GM19025 (cell line): ENCODE measurements around the gene BRD9.
A peak's percentile ranks its signal among the peaks of the same experiment; 100 is the strongest.
"Not testable (repeated sequence)": the region's sequence is repeated elsewhere in the genome, so short reads cannot be mapped to it uniquely, and the experiment has no call there.

Source experiments
- ATAC-seq: cut with Tn5 transposase; IDR thresholded peaks from one replicate; pipeline ENCODE4 v1.9.1; 2021; ENCODE audit warnings: mild to moderate bottlenecking, low read depth, moderate library complexity; ENCODE audit not compliant: unreplicated experiment

BRD9 gene

DNA sequence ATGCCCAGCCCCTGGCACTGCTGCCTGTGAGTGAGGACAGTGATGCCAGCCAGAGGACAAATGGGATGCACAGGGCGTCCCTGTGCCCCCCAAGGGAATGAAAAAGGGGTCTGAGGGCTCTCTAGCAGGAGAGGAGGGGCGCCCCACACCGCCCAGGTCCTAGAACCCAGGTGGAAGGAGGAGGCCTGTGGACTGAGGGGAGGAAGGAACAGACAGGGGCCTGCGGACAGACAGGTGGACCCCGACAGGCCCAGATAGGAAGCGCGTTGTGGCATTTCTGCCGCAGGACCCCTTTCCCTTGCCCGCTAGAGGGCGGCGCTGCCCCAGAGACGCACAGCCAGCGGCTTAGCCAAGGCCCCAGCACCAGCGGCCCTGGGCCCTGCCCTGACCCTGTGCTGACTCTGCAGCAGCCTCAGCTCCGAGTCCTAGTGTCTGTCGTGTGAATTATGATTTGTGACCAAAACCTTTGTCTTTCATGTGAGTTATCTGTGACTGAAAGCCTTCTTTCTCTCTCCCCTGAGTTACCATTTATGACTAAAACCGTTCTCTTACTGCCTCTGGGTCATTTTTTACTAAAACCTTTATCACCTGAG, 30.8 kb upstream of the BRD9 start:
- peak; percentile 67 for ATAC-seq

DNA sequence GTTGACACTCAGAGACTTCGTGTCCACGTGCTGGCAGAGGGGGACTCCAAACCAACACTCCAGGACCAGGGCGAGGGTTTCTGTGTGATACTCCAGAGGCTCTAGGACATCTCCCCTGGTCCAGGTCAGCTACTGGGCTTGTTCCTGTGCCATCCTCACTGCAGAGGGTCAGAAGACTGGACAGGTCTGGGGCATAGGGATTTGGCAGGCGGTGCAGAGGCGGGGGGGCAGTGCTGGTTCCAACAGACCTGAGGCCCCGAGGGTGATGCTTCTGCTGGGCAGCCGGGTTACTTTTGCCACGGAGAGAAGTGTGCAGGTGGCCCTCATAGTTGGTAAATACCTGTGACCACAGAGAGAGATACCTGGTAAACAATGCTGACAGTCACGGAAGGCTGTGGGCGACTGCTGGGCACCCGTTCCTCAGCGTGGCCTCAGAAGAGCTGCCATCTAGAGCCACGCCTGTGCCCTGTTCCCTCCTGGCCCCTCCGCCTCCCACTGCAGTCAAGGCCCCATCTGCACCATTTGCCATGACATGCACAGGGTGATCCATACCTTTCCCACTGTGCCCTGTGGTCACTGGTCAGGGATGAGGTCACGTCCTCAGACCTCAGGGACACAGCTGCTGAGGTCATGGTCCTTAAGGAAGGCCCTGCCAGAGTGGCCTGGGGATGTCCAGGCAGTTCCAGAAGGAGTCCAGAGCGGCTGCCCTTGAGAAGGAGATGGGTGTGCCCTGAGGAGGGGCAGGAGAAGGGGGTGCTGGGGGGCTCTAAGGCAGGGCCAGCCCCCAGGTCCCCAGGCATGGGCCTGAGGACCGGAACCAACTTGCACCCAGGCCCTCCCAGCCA, 30.1 kb upstream of the BRD9 start:
- ATAC-seq: no peak

DNA sequence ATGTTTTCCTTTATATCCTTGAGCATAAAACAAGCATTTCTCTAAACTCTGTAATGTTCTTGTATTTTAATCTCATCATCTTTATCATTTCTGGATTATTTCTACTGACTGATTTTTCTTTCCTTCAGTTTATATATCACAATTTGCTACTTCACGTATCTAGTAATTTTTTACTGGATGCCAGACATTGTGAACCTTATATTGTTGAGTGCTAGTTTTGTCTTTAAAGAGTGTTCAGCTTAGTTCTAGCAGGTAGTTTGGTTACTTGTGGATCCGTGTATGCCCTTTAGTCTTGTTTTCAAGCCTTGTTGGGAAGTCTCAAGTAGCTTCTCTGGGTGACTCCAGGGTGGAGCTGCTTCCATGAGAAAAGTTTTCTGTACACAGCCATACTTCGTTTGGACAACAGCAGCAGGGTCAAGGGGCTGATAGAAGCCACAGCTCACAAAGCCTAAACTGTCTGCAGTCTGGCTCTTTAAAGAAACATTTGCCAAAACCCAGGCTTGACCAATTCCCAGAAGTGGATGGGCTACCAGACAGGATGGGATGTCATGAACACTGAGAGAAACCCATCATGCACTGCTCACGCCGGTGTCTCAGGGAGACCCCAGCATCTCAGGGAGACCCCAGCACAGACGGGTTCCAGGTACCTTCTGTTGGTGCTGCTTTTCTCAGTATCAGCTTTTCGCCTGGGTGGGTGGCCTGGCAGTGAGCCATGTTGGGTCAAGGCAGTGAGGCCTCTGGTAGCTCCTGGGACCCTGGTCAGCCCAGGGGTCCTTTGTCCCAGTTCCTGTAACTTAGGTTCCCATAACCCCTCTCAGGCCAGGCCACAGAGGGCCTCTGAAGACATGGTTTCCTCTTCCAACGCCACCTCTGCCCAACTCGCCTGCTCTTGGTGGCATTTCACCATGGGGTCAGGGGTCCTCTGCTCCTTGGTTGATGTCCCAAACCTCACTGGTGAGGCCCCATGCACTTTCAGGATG, 29.1 kb upstream of the BRD9 start:
- no peak for ATAC-seq

DNA sequence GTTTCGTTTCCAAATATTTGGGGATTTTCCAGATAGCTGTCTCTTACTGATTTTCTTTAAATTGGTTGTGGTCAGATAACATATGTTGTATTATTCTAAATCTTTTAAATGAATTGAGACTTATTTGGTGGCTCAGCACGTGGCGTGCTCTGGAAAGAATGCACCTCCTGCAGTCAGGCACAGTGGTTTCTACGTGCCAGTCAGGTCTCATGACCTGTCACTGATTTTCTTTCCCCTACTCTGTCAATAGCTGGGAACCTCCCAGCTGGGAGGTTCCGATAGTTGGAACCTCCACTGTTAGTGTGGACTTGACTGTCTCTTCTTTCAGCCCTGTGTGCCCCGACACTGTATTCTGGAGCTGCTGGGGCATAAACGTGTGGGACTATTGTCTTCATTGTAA, 27.7 kb upstream of the BRD9 start:
- no peak for ATAC-seq

DNA sequence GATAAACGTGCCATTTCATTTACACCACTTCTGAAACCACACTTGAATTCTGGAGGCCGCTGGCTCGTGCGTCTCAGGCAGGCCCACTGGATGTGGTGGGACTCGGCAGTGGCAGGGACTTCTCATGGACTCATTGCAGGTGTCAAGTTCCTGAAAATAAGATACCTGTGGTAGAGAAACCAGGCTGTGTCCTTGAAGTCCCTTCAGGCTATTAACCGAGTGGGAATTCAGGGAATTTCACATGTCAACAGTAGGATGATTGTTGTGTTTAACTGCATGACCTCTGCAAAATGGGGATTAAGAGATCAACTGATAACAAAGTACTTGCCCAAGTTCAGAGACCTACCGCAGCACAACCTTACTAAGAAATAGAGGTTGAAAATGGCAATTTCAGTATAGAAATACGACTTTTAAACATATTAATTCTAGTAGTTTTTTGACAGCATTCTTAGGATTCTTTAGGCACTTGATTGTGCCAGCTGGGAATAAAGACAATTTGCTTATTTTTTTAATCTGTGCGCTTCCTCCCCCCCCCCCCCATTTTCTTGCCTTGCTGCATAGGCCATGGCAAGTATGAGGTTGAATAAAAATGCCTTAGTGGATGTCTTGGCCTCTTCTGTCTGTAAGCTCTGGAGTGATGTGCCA, 26.9 kb upstream of the BRD9 start:
- no peak for ATAC-seq

DNA sequence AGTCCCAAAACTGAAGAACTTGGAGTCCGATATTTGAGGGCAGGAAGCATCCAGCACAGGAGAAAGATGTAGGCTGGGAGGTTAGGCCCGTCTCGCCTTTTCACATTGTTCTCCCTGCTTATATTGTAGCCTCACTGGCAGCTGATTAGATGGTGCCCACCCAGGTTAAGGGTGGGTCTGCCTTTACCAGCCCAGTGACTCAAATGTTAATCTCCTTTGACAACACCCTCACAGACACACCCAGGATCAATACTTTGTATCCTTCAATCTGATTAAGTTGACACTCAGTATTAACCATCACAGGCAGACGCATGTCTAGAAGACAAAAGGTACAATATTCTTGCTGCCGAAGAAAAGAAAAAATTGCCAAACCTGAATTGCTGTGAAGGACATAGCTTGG, 26.1 kb upstream of the BRD9 start:
- ATAC-seq: not testable (repeated sequence)

DNA sequence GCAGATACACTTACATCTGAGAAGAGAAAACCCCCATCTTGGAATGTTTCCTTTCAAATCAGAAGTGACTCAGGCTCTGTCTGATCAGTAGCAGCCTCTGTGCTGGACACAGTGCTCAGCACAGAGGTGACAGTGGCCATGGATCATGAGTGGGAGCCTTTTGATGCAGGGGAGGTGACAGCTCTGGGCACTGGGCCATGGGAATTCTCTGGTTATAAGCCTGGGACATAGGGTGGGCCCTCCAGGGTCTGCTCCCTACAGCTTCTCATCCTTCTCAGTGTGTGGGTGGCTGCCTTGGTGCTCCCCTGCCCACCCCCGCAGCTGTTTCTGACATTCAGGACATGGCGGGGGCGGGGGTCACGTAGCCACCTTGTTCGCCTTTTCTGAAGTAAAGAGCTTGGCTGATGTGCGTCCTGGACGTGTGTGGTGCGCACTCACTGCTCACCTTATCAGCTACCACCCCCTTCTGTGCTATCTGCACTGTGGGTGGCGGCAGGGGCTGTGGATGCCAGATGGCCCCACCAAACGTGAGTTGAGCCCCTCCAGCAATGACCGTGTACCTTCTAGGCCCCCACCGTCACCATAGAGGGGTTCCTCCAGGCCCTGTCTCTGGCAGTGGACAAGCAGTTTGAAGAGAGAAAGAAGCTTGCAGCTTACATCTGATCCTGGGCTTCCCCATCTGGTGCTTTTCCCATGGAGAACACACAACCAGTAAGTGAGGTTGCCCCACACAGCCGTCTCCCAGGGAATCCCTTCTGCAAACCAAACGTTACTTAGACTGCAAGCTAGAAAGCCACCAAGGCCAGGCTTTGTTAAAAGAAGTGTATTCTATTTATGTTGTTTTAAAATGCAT, 24.1 kb upstream of the BRD9 start:
- ATAC-seq: no peak

DNA sequence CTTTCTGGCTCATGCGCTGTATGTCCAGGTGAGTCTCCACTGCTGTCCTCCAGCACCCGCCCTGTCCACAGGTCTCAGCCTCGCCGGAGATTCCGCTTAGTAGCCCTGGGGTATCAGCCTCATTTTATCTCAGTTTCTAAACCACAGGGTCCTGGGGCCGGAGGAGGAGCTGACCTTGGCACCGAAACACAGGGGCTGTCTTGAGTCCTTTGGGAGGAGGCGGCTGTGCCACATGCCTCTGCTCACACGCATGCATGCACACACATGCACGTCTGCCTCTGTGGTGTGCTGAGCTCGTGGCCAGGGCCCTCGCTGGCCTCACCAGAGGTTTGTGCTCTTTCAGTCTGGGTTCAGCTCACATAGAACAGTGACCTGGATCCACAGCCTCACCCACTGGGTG, 23.3 kb upstream of the BRD9 start:
- ATAC-seq: no peak

DNA sequence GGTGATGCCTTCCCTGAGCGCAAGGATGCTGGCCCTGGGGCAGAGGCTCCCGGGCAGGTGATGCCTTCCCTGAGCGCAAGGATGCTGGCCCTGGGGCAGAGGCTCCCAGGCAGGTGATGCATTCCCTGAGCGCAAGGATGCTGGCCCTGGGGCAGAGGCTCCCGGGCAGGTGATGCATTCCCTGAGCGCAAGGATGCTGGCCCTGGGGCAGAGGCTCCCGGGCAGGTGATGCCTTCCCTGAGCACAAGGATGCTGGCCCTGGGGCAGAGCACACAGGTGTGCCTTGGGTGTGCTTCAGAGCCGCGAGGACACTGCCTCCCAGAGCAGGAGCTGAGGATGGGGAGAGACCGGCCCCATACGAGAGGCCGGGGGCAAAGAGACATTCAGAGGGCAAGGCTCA, 22.7 kb upstream of the BRD9 start:
- ATAC-seq: not testable (repeated sequence)

DNA sequence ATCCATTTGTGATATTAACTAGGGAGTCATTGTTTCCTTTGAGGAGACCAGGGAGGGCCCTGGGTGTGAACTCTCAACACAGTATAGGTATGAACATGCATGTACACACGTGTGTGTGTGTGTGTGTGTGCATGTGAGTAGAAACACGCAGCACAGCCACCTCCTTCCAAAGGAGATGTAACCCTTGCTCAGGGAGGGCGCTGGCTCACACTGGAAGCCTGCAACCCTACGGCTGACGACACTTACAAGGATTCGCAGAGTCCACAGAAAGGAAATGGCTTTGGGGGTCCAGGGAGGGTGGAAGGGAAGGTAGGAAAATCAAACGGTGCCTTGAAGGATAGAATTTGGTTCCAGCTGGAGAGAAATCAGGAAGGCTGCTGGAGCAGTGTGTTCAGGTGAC, 22.0 kb upstream of the BRD9 start:
- no peak for ATAC-seq

DNA sequence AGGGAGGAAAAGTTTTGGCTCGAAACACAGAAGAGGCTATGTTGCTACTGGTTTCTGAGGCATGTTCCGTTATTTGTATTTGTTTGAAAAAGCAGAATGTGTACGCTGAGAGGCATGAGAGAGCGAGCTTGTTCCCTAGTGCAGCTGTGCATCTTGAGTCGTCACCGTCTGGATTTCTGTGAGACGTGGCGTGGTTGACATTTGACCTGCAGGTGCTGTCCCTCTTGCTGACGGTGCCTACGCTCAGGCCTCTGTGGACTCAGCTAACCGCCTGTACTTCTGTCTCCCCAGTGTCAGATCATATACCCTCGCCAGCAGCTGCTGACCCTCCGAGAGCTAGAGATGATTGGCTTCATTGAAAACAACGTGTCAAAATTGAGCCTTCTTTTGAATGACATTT, 21.6 kb upstream of the BRD9 start:
- ATAC-seq: no peak

DNA sequence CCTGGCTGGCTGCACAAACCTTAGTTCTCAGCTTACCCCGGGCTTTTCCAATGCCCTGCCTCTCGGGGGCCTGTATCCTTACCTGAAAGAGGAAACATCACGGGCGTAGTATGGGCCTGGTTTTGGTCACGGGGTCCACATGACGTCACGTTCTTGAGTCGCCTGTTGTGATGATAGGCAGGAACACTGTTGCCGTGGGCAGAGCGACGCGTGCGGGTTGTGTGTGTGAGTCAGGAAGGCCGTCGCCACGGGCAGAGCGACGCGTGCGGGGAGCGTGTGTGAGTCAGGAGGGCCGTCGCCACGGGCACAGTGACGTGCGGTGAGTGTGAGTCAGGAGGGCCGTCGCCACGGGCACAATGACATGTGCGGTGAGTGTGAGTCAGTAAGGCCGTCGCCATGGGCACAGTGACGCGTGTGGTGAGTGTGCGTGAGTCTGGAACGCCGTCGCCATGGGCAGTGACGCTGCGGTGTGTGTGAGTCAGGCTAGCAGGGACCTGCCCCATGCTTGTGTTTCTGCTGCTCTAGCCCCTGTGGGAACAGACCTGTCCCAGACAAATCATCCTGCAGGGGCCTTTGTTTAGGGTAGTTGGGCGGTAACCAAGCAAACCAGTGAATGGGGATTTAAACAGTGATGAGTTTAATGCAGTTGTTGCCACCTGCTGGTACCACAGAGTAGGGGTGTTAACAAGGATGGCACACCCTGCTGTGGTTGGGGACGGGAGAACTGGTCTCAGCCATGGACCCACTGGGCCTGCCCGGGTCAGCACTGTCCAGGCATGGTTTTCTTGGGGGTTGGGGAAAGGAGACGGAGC, 19.9 kb upstream of the BRD9 start:
- ATAC-seq: no peak

DNA sequence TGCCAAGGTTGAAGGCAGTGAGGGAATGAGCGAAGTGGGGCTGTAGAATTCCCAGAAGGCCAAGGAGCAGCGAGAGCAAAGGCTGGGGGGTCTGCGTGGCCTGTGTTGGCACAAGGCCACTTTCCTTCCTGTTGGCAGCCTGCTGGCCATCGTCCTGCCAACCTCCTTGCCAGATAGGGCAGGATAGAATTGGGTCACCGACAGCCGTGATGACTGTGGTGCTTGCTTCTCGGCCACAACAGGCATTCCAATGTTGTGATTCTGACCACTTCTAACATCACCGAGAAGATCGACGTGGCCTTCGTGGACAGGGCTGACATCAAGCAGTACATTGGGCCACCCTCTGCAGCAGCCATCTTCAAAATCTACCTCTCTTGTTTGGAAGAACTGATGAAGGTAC, 19.0 kb upstream of the BRD9 start:
- ATAC-seq: no peak

DNA sequence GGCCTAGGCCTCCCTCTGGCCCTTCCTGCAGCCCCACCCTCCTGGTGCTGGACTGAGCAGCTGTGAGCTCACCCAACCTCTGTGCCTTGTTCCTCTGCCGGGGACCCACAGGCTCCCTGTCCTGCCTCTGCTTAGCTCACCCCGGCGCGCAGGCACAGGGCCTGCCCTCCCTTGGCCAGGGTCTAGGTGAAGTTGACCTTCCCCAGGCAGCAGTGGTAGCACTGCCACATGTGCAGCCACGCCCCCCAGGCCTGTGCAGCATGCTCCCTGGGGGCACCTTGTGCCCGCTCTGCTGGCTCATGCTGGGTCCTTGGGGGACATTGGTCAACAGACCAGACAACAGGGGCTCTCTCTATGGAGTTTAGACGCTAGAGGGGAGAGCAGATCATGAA, 18.2 kb upstream of the BRD9 start:
- no peak for ATAC-seq

DNA sequence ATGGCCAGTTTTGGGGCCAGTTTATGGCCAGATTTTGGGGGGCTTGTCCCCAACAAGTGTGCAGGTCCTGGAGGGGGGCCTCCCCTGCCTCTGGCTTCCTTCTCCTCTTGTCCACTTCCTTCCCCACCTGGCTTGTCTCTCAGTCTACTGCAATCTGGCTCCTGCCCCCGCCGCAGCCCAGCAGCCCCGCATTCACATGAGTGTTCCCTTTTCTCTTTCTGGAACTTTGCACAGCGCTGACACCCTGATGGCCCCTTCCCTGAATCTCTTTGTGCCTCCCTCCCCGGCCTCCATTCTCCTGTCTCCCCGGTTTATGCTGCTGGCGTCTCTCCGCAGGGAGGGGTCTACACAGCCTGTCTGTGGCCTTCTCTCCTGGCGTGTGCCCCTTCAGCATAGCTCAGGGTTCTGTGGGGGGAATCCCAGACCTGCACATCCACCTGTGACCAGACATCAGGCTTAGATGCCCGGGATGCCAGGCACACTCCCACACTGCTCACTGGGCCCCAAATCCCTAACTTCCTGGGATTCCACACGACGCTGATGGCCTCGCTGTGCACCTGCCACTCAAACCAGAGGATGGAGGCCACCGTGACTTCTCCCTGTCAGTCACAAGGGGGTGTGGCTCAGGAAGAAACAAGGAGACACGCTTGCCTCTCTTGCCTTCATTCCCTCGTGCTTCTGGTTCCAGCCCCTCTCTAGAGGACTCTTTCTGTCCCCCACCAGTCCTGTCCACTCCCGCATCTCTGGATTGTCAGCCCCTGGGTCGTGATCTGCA, 17.6 kb upstream of the BRD9 start:
- ATAC-seq: no peak

DNA sequence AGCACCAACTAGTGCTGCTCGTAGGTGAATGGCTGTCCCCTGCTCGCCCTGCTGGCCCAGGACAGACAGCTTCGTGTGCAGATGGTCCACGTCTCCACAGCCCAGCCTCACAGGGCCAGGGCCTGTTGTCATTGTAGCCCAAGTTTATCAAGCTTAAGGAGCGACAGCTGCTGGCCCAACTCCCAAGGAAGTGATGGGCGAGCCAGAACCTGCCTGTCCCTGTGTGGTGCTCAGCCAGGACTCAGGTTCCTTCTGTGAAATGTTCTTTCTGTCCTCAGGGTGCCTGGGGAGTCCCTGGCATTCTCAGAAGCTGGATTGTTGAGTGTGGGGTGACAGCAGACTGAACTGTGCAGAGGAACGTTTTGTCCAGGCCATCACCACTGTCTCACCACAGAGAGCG, 16.5 kb upstream of the BRD9 start:
- ATAC-seq: no peak

DNA sequence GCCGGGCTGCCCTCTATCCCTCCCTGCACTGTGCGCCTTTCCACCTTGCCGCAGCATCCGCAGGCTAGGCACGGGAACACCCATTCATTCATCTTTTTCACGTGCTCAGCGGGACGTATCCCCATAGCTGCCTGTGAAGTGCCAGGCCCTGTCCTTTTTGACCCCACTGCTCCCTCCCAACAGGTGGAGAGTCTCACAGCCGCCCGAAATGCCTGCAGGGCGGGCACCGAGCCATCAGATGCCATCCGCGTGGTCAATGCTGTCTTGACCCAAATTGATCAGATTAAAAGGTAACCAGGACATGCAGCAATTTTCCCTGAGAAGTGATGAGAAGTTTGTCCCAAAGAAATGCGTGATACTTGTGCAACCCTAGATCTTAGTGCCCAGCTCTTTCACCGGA, 15.6 kb upstream of the BRD9 start:
- no peak for ATAC-seq

DNA sequence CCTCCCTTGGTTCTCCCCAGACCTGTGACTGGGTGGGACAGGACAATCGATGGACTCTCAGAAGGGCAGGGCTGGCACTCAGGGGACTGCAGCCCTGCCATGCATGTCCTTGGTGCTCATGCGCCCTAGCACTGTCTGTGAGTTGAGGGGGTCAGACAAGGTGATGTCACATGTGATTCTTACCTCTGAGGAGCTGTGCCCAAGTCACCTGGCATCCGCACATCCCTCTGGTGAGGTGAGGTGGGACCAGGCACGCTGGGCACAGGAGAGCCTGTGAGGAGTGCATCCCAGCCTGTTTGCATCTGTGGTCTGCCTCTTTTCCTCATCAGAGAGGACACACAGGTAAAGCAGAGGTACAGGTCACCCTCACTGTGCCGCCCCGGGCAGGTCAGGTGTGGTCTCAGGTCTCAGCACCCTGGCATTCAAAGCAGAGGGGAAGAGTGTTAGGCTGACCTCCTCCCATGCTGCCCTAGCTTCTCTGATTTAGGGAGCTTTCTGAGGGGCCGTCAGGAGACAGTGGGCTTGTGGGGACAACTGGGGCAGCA, 14.8 kb upstream of the BRD9 start:
- no peak for ATAC-seq
